Brain microvascular endothelial cell (primary cell): ENCODE data around the gene MSL1.

Source experiments
- DNase-seq: peaks from one replicate; pipeline ENCODE4 v3.0.0-alpha.2; 2020
- H3K27ac ChIP-seq: fragments of 250-450 bp; sonication (Bioruptor Pico); 2 replicates; pipeline ENCODE4 v1.5.1; 2020; ENCODE audit warnings: mild to moderate bottlenecking, moderate library complexity
- H3K27me3 ChIP-seq: fragments of 250-450 bp; sonication (Bioruptor Pico); replicated peaks from 2 replicates; pipeline ENCODE4 v1.5.1; 2020; ENCODE audit warnings: mild to moderate bottlenecking
- H3K36me3 ChIP-seq: fragments of 250-450 bp; sonication (Bioruptor Pico); replicated peaks from 2 replicates; pipeline ENCODE4 v1.5.1; 2020; ENCODE audit warnings: mild to moderate bottlenecking
- H3K4me3 ChIP-seq: 2 replicates; pipeline ENCODE4 v1.5.1; 2011; ENCODE audit warnings: low read depth, mild to moderate bottlenecking, control low read depth, low read length, moderate library complexity
- in situ Hi-C: cut with HindIII; loops from 2 replicates; pipeline ENCODE4 v1.10.0; 2017; ENCODE audit warnings: low sequenced_read_pairs, low pct_ligation_motif_present
- TF ChIP-seq, protein P1 (sequence below): IDR thresholded peaks from 2 replicates; pipeline ENCODE4 v1.5.1; 2011; ENCODE audit warnings: low read depth, mild to moderate bottlenecking, moderate library complexity, low read length, control low read depth, inconsistent platforms; ENCODE audit errors: missing control alignments

Gene MSL1

GRCh38 chr17:40107522-40108174 lies 14.1 kb upstream of the MSL1 start:
- in situ Hi-C loops = no loop called here
- no peak for DNase-seq
- Histone ChIP-seq H3K27ac (peak overlapping the region; percentile 25), H3K27me3 (no peaks in the 10 kb centered on the region), H3K36me3 (no peaks in the 10 kb centered on the region), H3K4me3 (no peak overlapping the region)
- TF ChIP-seq, protein P1, sequence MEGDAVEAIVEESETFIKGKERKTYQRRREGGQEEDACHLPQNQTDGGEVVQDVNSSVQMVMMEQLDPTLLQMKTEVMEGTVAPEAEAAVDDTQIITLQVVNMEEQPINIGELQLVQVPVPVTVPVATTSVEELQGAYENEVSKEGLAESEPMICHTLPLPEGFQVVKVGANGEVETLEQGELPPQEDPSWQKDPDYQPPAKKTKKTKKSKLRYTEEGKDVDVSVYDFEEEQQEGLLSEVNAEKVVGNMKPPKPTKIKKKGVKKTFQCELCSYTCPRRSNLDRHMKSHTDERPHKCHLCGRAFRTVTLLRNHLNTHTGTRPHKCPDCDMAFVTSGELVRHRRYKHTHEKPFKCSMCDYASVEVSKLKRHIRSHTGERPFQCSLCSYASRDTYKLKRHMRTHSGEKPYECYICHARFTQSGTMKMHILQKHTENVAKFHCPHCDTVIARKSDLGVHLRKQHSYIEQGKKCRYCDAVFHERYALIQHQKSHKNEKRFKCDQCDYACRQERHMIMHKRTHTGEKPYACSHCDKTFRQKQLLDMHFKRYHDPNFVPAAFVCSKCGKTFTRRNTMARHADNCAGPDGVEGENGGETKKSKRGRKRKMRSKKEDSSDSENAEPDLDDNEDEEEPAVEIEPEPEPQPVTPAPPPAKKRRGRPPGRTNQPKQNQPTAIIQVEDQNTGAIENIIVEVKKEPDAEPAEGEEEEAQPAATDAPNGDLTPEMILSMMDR = no peak

- Histone ChIP-seq H3K4me3 (no peak overlapping the region), H3K27ac (no peak overlapping the region), H3K36me3 (no peaks in the 10 kb centered on the region), H3K27me3 (no peaks in the 10 kb centered on the region)
- no peak for DNase-seq
- TF ChIP-seq, protein P1 = peak; percentile 31
- in situ Hi-C loops = no loop called here
Observed at GRCh38 chr17:40108970-40109824, 12.6 kb upstream of the MSL1 start.

DNA sequence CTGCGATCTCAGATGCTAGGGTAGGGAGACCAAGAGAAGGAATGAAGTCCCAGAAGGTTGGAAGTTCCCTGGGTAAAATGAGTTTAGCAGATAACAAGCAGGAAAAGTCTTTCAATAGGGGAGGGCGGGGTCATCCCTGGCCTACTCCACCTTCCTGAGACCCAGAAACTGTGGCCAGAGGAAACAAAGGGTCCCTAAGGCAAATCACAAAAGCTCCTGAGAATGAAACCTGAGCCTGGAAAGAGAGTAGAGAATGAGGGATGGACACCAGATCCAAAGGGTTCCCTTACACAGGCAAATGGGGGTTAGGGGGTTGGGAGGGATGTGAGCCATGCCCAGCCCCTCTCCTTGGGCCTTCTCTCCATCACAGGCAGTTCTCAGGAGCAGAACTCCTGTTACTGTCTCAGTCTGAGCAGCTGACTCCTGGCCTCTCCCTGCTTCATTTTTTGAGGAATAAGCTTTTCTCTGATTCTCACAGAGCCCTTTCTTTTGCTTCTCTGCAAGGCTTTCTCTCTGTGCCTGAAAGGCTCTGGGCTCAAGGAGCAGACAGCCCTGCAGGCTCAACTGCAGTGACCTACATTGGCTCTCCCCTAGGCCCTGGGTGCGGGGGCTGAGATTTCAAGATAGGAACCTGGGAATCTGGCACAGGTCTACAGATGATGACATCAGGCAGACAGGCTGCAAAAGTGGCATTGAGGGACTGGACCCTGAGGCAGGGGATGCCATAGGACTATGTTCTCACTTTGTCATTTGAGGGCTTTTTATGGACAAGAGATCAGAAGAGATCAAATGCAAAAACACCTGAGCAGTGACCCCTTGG lies 11.5 kb upstream of the MSL1 start:
- Histone ChIP-seq H3K36me3 (no peaks in the 10 kb centered on the region), H3K4me3 (no peak overlapping the region), H3K27me3 (no peaks in the 10 kb centered on the region), H3K27ac (no peak overlapping the region)
- DNase-seq = no peak
- in situ Hi-C loops = no loop called here
- TF ChIP-seq, protein P1 = no peak

DNA sequence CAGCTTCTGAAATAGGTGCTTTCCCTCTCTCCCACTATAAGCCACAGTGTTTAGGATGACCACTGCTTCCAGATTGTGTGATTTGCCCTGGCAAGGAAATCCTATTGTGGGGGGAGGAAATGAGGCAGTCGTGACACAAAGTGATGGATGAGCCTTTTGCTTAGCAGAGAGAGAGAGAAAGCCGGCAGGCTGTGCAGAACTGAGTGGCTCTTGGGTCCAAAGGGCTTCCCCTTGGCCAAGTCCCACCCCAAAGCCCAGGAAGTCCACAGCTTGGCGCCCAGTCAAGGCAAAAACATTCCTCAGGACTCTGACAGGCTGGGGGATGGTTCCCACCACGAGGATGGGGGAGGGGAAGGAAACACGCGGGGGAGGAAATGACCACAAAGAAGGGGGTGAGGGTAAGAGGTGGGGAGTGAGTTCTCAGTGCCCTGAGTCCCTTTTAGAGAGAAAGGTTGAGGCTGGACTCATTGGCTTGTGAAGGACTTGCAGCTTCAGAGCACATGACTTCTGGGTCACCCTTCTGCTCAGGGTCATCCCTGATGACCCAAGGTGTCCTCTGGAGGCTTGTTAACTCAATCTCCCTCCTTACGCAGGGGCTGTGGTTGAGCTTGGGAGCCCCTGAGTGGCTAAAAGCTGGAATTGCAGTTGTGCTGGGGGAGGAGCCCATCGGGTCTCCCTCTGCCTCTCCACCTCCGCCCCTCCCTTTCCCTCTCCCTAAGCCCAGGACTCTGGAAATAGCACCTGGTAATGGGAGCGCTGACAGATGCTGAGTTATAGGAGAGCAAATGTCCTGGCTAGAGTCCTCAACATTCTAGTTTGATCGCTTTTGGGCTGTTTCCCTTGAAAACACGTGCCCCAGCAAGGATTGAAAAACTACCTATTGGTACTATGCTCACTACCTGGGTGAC lies 10.3 kb upstream of the MSL1 start:
- in situ Hi-C loops = no loop called here
- Histone ChIP-seq H3K27me3 (no peaks in the 10 kb centered on the region), H3K27ac (no peak overlapping the region), H3K36me3 (no peaks in the 10 kb centered on the region), H3K4me3 (peak overlapping the region; percentile 22)
- peak; percentile 77 for DNase-seq
- TF ChIP-seq, protein P1 = peak; percentile 81

DNA sequence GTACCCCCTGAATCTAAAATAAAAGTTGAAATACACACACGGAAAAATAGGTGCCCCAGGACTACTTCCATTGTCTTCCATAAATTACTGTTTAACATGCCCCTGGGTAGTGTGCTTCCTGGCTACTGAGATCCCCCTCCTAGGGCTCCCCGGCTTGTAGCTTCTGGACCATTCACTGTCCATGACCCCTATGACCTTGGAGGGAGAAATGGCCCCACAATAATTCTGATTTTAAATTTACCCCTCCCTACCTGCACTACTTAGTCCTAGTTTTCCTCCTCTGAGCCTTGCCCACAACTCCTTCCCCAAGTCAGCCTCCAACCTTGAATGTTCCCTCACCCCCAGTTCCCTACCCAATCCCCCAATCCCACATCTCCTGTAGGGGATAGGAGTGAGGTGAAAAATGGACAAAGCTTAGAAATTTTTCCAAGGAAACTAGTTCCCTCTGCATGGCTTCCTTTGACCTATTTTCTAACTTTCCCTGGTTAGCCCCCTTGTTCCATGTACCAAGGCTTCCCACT lies 9.5 kb upstream of the MSL1 start:
- no peak for DNase-seq
- H3K4me3 ChIP-seq = no peak overlapping the region
- H3K36me3 ChIP-seq = no peaks in the 10 kb centered on the region
- no peaks in the 10 kb centered on the region for H3K27me3 ChIP-seq
- TF ChIP-seq, protein P1 = no peak
- in situ Hi-C loops = no loop called here
- no peak overlapping the region for H3K27ac ChIP-seq
